Measurements from ENCODE around the gene CEMIP.

The CEMIP gene

DNA sequence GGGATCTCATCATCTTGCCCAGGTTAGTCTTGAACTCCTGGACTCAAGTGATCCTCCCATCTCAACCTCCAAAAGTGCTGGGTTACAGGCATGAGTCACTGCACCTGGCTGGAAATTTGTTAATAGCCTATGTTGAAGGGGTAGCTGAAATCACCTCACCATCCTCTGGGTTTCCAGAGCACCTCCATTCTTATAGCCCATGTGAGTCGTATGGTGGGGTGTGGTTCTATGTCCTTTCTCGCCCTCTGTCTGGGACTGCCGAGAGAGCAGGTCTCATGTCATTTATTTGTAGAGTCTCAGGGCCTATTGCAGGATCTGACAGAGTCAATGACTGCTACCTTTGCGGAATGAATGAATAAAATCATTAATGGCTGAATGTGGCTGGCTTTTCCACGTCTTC is 20.9 kb downstream of the CEMIP start:
- TF ChIP-seq, protein P1, sequence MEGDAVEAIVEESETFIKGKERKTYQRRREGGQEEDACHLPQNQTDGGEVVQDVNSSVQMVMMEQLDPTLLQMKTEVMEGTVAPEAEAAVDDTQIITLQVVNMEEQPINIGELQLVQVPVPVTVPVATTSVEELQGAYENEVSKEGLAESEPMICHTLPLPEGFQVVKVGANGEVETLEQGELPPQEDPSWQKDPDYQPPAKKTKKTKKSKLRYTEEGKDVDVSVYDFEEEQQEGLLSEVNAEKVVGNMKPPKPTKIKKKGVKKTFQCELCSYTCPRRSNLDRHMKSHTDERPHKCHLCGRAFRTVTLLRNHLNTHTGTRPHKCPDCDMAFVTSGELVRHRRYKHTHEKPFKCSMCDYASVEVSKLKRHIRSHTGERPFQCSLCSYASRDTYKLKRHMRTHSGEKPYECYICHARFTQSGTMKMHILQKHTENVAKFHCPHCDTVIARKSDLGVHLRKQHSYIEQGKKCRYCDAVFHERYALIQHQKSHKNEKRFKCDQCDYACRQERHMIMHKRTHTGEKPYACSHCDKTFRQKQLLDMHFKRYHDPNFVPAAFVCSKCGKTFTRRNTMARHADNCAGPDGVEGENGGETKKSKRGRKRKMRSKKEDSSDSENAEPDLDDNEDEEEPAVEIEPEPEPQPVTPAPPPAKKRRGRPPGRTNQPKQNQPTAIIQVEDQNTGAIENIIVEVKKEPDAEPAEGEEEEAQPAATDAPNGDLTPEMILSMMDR (conservative IDR thresholded peaks at IDR 0.05; ENCODE audit: control insufficient read depth, insufficient read depth, low read depth, low read length), result no peak
- DNase-seq (ENCODE audit: low read depth), result no peak
- no peak overlapping the region for H3K4me3 ChIP-seq (ENCODE audit: control insufficient read depth, low read depth, low read length)

DNA sequence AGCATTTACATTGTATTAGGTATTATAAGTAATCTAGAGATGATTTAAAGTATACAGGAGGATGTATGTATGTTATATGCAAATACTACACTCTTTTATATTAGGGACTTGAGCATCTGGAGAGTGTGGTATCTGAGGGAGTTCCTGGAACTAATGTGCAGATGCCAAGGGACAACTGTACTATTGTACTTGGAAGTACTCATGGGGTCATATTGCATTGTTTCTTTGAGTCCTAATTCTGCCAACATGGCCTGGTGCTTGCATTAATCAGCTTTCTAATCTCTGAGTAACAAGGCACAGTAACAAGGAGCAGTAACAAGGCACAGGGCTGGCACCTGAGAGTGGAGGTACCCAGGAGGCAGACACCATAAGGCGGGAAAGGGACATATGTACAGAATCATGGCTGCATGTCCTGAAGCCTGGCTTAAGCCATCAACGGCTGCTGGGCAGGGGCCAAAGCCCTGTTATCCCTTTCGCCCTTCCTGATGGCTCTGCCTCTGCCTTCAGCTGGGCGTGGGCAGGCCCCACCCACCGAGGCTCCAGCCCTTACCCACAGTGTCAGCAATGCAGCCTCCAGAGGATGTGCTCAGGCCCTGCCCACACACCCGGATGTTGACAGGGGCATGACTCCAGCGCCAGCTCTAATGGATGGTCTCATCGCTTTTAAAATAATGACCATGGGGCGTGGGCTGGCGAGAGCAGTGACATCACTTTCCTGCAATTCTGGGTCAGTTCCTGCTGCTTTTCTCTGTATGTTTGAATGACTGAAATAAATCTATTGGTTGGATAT is 22.9 kb downstream of the CEMIP start:
- TF ChIP-seq, protein P1 (conservative IDR thresholded peaks at IDR 0.05; ENCODE audit: control insufficient read depth, insufficient read depth, low read depth, low read length), result no peak
- peak; percentile 60 for DNase-seq (ENCODE audit: low read depth)

DNA sequence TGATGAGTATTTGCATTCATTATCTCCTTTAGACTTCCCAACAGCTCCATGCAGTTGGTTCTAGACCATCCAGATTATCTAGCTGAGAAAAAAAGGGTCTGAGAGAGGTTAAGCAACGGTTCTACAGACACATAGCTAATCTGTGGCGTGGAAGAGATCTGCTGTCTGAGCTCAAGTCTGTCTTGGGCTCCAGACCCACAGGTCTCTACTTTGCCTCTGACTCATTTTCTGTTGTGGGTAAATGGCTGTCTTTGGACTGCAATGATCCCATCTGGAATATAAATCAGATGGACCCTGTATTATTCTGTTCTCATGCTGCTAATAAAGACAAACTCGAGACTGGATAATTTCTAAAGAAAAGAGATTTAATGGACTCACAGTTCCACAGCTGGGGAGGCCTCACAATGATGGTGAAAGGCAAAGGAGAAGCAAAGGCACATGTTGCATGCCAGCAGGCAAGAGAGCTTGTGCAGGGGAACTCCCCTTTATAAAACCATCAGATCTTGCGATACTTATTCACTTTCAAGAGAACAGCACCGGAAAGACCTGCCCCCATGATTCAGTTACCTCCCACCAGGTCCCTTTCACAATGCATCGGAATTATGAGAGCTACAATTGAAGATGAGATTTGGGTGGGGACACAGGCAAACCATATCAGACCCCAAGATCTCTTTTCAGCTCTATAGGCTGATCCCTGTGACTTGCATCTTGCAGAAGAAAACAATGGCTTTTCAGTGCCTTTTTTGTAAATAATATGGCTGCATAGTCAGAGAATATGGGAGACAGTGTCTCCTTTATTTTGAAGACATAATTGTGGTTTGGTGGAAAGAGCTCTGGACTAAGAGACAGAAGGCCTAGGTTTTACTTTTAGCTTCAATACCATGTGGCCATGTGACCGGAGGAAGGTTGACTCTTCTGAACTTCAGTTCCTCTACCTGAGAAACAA is 24.7 kb downstream of the CEMIP start:
- TF ChIP-seq, protein P1 (conservative IDR thresholded peaks at IDR 0.05; ENCODE audit: control insufficient read depth, insufficient read depth, low read depth, low read length), result no peak
- H3K4me3 ChIP-seq (ENCODE audit: control insufficient read depth, low read depth, low read length), result no peak overlapping the region
- DNase-seq (ENCODE audit: low read depth), result no peak

More for the DNA sequence above, 22.9 kb downstream of the CEMIP start:
- no peak overlapping the region for H3K4me3 ChIP-seq (ENCODE audit: control insufficient read depth, low read depth, low read length)

DNA sequence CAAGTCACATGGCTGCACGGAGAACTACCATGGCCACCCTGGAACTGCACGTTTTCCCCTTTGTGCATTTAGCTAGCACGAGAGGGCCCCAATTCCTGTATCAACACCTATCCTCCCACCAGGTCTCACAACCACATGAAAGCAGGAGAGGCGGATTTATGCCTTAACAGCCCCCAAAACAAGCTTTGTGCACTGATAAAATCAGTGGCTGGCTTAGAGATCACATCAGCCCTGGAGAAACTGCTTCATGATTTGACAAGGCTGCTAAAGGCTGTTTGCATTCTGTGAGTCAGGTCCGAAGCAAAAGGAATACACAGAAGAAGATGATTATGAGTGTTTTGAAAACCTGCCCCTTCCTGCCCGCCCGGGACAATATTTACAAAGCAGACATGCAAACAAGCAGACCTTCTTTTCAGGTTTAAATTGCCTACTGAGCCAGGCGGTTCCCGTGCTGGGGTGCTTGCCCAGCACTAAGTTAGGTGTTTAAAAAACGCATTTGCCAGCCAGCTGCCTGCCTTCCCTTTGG is 25.9 kb downstream of the CEMIP start:
- TF ChIP-seq, protein P1 (conservative IDR thresholded peaks at IDR 0.05; ENCODE audit: control insufficient read depth, insufficient read depth, low read depth, low read length), result no peak
- no peak for DNase-seq (ENCODE audit: low read depth)
- no peak overlapping the region for H3K4me3 ChIP-seq (ENCODE audit: control insufficient read depth, low read depth, low read length)

DNA sequence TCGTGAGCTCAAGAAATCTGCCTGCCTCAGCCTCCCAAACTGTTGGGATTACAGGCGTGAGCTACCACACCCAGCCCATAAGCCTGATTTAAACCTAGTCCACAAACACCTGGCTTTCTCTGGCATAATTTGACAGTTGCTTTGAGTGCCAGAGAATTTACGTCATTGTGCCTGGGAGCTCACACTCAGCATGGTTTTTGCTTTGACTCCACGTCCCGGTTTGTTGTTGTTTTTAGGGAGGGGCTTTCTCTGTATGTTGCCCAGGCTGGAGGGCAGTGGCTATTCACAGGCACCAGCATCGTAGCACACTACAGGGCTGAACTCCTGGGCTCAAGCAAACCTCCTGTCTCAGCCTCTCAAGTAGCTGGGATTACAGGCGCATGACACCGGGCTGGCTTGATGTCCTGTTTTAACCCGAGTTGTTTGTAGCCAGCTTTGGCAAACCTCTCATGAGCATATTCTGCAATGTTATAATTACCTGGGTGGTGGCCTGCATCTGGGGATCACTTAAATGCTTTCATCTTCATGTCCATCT is 32.7 kb downstream of the CEMIP start:
- no peak for DNase-seq (ENCODE audit: low read depth)
- no peak overlapping the region for H3K4me3 ChIP-seq (ENCODE audit: control insufficient read depth, low read depth, low read length)
- TF ChIP-seq, protein P1 (conservative IDR thresholded peaks at IDR 0.05; ENCODE audit: control insufficient read depth, insufficient read depth, low read depth, low read length), result no peak

DNA sequence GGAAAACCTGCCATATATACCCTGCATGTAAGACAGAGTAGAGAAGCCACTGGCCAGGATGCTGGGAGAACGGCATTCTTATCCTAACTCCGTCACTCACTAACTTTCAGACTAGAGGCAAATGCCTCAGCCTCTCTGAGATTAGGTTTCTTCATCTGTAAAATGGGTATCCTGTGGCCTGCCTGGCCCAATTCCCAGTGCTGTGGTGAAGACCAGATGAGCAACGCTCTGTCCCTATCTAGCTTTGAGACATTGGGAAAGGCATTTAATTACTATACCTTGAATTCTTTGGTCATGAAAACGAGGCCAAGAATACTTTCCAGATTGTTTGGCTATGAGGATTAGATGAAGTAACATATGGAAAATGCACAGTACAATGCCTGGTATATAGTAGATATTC is 35.9 kb downstream of the CEMIP start:
- H3K4me3 ChIP-seq (ENCODE audit: control insufficient read depth, low read depth, low read length), result no peak overlapping the region
- DNase-seq (ENCODE audit: low read depth), result no peak
- TF ChIP-seq, protein P1 (conservative IDR thresholded peaks at IDR 0.05; ENCODE audit: control insufficient read depth, insufficient read depth, low read depth, low read length), result no peak
